Erythroblast (primary cell): ENCODE data around the gene MUL1.

Experiments used
- DNase-seq, 2 experiments: peaks; one replicate each; lab custom pipeline; 2025; lab: John Stamatoyannopoulos, UW
- GATA1 ChIP-seq: IDR thresholded peaks from 2 replicates; pipeline ENCODE4 v1.6.1; 2011; ENCODE audit warnings: low read depth, mild to moderate bottlenecking, control low read depth, low read length, moderate library complexity
- POLR2A ChIP-seq: IDR thresholded peaks from 2 replicates; pipeline ENCODE4 v1.6.1; 2011; ENCODE audit warnings: mild to moderate bottlenecking, low read length

The MUL1 gene, protein sequence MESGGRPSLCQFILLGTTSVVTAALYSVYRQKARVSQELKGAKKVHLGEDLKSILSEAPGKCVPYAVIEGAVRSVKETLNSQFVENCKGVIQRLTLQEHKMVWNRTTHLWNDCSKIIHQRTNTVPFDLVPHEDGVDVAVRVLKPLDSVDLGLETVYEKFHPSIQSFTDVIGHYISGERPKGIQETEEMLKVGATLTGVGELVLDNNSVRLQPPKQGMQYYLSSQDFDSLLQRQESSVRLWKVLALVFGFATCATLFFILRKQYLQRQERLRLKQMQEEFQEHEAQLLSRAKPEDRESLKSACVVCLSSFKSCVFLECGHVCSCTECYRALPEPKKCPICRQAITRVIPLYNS

DNA sequence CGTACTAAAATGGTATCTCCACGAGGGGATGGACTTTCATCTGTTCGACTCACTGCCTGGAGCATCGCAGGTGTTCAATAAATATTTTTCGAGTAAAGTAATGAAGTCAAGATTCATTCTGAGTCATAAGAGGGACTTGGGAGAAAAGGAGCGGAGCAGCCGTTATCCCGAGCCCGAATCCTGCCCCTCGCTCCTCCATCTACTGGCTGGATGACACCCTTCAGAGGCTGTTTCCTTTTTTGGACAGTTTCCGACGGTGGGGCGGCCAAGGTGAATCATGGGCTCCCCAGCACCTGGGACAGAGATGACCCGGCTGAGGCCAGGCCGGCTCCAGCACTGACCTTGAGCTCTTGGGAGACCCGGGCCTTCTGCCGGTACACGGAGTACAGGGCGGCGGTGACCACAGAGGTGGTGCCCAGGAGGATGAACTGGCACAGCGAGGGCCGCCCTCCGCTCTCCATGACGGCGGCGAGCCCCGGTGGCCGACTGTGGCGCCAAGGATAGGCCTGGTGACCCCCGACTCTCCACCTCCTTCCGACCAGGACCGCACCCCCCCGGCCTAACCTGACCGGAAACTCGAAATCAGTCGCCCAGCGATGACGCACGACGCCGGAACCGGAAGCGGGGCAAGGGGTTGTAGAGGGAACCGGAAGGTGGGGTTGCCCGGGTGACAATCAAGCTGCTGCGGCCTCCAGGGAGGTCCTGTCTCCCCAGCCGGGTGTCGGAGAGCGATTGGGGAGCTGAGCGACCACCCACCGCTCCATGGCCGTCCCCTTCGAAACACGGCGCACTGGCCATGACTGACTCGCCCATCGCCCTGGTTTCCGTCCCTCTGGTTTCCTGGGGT is at the start of gene MUL1:
Gene MUL1, minus strand, starts transcription at position 588 of the 847 bp plus-strand sequence. Its CDS starts 127 bp downstream, at position 461.
- peak; percentile 96 for DNase-seq
- TF ChIP-seq GATA1 (peak; percentile 47), POLR2A (peak; percentile 76)

DNA sequence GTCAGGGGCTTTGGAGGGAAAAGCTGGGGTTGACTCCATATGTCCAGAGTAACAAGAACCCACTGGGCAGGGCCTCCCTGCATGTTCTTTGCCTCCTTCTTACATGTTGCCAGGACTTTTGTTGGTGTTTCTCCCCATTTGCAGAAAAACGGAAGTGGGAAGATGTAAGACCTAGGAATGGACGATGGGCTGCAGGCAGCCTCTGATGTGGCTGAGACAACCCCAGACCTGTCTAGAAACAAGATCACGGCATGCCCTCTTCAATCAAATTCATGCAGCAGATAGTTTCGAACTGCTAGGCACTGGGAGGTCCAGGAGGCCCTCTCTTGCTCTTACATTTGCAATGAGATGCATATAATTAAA is 47.8 kb upstream of the MUL1 start:
- DNase-seq, result no peak
- TF ChIP-seq GATA1, result no peak
- no peak for TF ChIP-seq POLR2A

DNA sequence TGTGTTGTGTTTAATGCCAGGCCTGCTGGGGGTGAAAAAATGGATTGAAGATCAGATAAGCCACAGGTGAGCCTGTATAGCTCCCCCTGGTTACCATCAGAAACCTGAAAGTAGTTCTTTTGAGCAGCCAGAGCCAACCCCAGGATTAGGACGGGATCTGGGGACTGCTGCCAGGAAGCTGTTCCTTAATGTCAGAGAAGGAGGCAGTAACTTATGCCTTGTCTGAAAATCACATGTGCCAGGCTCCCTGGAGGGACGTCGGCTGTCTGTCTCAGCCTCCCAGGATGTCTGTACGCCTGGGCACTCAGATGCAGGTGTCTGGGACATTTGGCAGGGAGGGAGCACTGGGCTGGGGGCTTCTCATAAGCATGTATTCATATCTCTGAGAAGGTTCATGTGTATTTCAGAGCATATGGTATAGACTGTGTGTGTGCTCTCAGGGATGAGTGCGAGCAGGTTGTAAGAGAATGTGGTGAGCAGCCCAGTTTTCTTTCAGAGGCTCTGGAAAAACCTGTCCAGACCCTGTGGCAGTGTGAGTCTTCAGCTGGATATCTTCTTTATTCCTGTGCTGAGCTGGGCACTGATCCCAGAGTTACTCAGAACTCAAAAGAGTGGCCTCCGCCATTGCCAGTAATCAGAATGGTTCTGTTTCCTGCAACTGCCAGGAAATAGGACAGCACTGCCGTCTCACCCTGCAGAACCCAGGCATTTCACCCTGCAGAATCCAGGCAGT is 47.2 kb upstream of the MUL1 start:
- TF ChIP-seq GATA1 (no peak), POLR2A (no peak)
- no peak for DNase-seq

DNA sequence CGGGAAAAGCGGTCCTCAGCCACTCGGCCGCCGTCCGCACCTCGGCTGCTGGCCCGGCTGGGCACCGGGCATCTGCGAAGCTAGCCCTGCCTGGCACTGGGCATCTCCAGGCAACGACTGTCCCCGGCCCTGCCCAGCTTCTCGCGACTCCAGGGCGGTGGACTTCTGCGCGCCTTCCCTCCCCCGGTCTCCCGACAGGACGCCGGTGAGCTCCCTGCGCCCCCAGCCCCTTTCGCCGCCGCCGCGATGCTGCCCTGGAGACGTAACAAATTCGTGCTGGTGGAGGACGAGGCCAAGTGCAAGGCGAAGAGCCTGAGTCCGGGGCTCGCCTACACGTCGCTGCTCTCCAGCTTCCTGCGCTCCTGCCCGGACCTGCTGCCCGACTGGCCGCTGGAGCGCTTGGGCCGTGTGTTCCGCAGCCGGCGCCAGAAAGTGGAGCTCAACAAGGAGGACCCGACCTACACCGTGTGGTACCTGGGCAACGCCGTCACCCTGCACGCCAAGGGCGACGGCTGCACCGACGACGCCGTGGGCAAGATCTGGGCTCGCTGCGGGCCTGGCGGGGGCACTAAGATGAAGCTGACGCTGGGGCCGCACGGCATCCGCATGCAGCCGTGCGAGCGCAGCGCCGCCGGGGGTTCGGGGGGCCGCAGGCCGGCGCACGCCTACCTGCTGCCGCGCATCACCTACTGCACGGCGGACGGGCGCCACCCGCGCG is 44.9 kb upstream of the MUL1 start:
- TF ChIP-seq POLR2A (no peak), GATA1 (no peak)
- DNase-seq, result peak in 1 of 2 experiments; percentile 25

DNA sequence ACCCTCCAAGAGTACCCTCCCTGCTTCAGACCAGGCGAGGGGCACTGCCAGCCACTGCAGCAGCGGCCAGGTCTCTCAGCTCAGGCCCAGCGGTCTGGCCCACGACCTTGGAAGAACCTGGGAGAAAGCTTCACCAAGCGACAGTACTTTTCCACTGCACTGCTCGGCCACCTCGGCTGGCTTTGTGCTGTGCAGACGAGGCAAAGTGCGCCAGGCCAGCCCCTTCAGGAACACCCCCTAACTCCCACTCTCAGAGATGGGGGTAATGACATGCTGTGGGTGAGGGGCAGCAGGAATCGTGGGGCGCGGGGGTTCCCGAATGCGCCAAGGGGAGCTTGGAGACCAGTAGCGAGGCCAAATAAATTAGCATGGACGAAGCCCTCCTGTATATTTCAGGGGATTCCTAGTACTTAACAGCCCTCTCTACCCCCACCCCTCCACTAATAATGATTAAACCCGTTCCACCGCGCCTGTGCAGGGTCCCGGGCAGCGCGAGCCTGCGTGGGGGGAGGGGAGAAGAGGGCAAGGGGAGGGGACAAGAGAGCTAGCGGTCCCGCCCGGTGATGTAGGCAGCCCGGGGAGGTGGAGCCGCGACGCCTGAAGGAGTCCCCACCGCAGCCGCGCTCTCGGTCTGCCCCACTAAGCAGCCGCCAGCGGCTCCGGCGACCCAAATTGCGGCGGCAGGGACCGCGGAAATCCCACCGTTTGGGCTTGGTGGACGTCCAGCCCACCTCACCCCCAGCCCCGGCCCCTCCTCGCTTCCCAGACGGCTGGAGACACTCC is 44.2 kb upstream of the MUL1 start, which contains the start of gene FAM43B:
Gene FAM43B, plus strand, starts transcription at position 629 of the 783 bp plus-strand sequence. CDS start 401 bp downstream, outside the sequence.
- peak; percentile 4 to 10 for DNase-seq
- TF ChIP-seq POLR2A (no peak), GATA1 (no peak)

DNA sequence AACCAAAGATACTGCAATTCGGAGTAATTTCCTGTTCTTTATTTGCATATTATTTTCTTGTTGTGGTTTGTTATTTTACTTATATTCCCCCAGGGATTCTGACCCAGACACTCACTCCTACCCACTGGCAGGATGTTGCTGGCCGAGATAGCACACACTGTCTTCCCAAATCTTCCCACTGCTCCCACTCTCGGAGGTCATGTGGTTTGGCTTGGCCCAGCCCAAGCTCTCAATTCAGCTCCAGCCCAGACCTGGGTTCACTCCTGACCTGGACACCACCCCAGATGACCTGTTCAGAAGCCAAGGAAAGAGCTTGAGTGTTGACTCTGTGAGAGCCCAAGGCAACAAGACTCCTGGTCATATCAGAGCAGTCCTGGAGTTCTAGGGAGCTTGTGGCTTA is 43.2 kb upstream of the MUL1 start:
- no peak for DNase-seq
- TF ChIP-seq POLR2A (no peak), GATA1 (no peak)

DNA sequence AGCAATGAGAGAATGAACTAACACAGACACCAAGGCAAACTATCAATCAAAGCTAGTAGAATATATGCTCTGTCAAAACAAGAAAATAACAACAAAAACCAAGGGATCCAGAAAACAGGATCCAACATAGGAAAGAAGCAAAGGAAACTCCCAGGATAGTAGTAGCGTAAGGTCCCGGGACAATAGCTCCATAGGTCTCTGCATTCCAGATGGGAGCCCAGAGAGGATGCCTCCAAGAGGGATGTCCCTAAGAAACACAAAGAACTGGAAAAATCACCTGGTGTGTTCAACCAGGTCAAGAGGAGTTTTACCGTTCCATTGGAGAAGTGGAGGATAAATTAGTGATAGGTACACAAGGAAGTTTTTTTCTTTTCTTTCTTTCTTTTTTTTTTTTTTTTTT is 38.7 kb upstream of the MUL1 start:
- TF ChIP-seq GATA1 (no peak), POLR2A (no peak)
- no peak for DNase-seq

DNA sequence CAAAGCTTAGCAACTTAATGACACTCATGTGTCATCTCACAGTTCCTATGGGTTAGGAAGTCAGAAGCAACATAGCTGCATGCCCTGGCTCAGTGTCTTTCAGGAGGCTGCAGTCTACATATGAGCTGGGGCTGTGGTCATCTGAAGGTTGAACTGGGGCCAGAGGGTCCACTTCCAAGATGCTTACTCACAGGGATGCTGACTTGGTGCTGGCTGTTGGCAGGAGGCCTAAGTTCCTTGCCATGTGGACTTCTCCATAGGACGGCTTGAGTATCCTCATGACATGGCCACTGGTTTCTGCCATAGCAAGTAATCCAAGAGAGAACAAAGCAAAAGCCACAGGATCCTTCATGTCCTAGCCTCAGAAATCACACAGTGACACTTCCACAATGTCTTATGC is 32.3 kb upstream of the MUL1 start:
- no peak for DNase-seq
- no peak for TF ChIP-seq GATA1
- TF ChIP-seq POLR2A, result no peak

DNA sequence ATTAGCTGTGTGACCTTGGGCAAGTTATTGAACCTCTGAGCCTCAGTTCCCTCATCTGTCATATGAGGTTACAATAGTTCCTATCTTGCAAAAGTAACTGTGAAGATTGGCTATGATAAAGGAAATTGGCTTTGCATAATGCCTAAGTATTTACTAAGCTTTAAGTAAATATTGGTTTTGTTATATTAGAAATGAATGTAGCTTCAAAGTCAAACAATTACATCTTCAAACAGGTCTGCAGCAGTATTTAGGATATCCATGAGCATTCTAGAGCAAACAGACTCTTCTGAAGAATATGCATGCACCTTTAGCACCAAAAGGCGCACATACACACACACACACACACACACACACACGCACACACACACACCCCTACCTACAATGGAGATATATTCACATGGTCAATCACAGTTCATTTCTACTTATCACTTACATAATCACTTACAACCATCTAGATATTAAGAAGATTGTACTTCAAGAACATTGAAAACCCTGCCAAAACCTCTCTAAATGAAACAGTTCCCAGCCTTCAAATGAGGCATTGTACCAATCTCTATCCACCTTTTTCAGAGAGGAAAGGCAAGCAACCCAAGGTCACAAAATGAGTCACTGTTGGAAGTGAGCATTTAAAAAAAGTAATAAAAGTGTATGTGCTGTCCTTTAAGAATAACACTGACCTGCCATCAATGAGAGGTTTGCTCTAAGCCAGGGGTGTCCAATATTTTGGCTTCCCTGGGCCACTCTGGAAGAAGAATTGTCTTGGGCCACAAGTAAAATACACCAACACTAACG is 31.0 kb upstream of the MUL1 start:
- TF ChIP-seq POLR2A, result no peak
- TF ChIP-seq GATA1, result no peak
- DNase-seq, result no peak

DNA sequence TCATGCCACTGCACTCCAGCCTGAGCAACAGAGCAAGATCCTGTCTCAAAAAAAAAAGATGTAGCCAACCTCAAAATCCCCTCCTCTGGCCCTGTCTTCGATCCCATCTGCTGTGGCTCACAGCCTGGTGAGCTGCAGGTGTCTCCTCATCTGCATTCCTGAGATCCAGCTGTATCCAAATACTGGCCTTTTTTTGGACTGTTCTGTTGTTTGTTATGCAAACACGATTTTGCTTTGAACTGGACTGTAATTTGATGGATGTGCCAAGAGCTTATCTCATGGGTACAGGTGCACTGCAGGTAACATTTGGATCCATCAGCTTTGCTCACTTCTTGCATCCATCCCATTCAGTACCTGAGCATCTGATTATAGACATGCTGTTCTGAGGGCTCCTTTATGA is 30.3 kb upstream of the MUL1 start:
- TF ChIP-seq POLR2A (no peak), GATA1 (no peak)
- DNase-seq, result no peak

DNA sequence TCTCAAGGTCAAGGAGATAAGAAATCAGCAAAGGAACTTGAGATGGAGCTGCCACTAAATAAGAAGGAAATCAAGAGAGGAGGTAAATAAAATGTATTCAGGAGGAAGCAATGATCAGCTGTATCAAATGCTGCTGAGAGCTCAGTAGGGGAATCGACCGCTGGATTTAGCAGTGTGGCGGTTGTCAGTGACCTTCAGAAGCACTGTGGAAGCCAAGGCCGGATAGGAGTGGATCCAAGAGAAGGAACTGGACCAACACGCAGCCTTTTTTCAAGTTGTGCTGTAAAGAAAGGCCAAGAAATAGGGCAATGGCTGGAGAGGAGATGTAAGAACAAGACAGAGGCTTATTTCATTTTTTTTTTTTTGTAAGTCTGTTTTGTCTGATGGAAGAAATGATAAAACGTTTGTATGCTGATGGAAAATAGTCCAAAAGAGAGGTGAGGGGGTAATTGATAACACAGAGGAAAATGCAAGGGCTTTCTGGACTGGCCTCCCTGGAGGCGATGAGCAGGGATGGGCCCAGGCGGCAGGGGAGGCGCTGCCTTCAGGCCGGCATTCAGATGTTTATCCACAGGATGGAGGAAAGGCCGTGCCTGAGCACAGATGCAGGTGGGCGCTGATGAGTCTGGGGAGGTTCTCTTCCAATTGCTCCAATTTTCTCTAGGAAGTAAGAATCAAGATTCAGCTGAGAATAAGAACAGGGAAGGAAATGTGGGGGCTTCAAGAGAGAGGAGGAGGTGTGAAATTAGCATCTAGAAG is 26.9 kb upstream of the MUL1 start:
- no peak for TF ChIP-seq POLR2A
- no peak for TF ChIP-seq GATA1
- no peak for DNase-seq
